Iris pigment epithelial cell (primary cell): Measurements from ENCODE around the gene SLCO4A1.

Experiments
- DNase-seq: peaks from one replicate; pipeline ENCODE4 v3.0.0-alpha.2; 2011; ENCODE audit warnings: low read depth

SLCO4A1 gene

GRCh38 chr20:62642051-62642665 lies at the start of gene SLCO4A1:
TSS of gene SLCO4A1 (plus strand) at chr20:62642503. CDS start at chr20:62656455, 13,952 bp downstream.
- DNase-seq, result peak; percentile 63

- no peak for DNase-seq
Observed at GRCh38 chr20:62592506-62593177, 49.7 kb upstream of the SLCO4A1 start.

- no peak for DNase-seq
Observed at GRCh38 chr20:62593616-62594015, 48.7 kb upstream of the SLCO4A1 start.

- no peak for DNase-seq
Observed at GRCh38 chr20:62595069-62595468, 47.2 kb upstream of the SLCO4A1 start.

GRCh38 chr20:62595491-62595890 lies 46.8 kb upstream of the SLCO4A1 start:
- peak; percentile 74 for DNase-seq

GRCh38 chr20:62596486-62596885 lies 45.8 kb upstream of the SLCO4A1 start:
- no peak for DNase-seq

- DNase-seq, result no peak
Observed at GRCh38 chr20:62596921-62597320, 45.4 kb upstream of the SLCO4A1 start.

GRCh38 chr20:62597416-62598115 lies 44.7 kb upstream of the SLCO4A1 start:
- no peak for DNase-seq

- no peak for DNase-seq
Observed at GRCh38 chr20:62598761-62599194, 43.5 kb upstream of the SLCO4A1 start.

- no peak for DNase-seq
Observed at GRCh38 chr20:62599216-62600110, 42.8 kb upstream of the SLCO4A1 start.

GRCh38 chr20:62601172-62601571 lies 41.1 kb upstream of the SLCO4A1 start:
- DNase-seq, result no peak

GRCh38 chr20:62601714-62602113 lies 40.6 kb upstream of the SLCO4A1 start:
- DNase-seq, result no peak

GRCh38 chr20:62602550-62602949 lies 39.8 kb upstream of the SLCO4A1 start:
- no peak for DNase-seq

- DNase-seq, result peak; percentile 35
Observed at GRCh38 chr20:62603021-62603906, 39.0 kb upstream of the SLCO4A1 start.

- no peak for DNase-seq
Observed at GRCh38 chr20:62603907-62604785, 38.2 kb upstream of the SLCO4A1 start.

- DNase-seq, result no peak
Observed at GRCh38 chr20:62604796-62605195, 37.5 kb upstream of the SLCO4A1 start.

- DNase-seq, result no peak
Observed at GRCh38 chr20:62605236-62605943, 36.9 kb upstream of the SLCO4A1 start.

GRCh38 chr20:62606016-62606415 lies 36.3 kb upstream of the SLCO4A1 start:
- no peak for DNase-seq

- DNase-seq, result no peak
Observed at GRCh38 chr20:62606551-62607201, 35.6 kb upstream of the SLCO4A1 start.
